Measurements from ENCODE around the gene PDLIM1.
"Not testable (repeated sequence)": the region's sequence is repeated elsewhere in the genome, so short reads cannot be mapped to it uniquely, and the experiment has no call there.

PDLIM1 gene

DNA sequence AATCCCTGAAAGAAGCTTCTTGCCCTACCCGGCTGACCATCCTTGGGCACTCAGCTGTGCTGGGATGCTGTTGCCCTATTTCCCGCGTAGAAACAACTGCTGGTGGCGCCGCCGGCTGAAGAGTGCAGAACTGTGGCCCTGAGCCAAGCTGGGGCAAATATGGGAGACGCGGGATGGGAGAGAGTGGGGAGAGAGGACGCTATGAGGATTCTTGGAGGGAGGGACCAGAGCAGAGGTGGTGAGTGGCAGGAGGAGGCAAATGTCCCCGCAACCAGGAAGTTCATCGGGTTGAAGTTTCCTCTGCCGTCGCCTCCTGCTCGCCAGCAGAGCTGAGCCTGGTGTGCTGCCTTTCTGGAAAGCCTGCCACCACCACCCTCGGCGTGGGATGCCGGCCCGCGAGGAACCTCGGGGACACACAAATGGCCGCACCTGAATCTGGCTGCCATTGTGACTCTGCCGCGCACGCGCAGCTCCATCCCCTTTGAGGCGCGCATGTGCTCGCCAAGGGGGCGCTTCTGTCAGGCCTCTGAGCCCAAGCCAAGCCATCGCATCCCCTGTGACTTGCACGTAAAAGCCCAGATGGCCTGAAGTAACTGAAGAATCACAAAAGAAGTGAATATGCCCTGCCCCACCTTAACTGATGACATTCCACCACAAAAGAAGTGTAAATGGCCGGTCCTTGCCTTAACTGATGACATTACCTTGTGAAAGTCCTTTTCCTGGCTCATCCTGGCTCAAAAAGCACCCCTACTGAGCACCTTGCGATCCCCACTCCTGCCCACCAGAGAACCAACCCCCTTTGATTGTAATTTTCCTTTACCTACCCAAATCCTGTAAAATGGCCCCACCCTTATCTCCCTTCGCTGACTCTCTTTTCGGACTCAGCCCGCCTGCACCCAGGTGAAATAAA lies 59.9 kb downstream of the PDLIM1 start:
- H3K9ac ChIP-seq (ENCODE audit: low read depth, low read length): peak overlapping the region; percentile 99
- not testable (repeated sequence) for H3K36me3 ChIP-seq (ENCODE audit: control insufficient read depth, insufficient read depth, low read length)
- H3K4me3 ChIP-seq (ENCODE audit: low read depth, low read length): peak overlapping the region; percentile 62

DNA sequence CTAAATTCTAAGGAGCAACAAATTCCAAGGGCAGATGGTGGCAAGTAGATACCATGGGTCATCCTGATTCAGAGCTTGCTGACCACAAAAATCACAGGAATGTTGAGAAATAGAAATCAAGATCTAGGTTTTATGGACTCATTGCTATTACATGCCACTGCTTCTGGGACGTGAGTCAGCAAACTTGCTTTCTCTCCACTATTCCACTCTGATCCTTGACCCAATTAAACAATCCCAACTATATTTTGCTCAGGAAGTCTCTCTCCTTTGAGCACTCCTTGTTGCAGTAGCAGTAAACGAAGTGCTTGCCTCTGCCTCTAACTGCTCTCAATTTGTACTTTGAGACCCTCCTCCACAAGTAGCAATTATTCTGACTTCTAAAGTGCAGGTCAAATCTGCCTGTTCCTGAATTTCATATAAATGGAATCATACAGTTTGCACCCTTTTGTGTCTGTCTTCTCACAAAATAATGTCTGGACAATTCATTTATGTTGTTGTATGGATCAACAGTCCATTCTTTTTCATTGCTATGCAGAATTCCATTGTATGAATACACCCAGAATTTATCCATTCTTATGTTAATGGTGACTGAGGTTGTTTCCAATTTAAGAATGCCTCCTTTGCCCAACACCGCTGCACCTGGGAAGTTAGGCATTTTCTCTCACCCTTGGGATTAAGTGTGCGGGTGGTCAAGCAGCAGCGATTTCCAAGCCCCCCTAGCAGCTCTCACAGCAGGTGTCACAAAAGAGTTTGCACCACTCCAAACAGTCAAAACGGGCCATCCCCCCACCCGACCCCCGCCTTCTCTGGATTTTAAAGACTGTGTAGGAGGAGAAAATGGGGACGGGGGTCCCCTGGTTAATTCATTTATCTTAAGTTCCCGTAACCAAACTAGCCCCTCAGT lies 60.8 kb downstream of the PDLIM1 start:
- peak overlapping the region; percentile 99 for H3K9ac ChIP-seq (ENCODE audit: low read depth, low read length)
- peak overlapping the region; percentile 62 for H3K4me3 ChIP-seq (ENCODE audit: low read depth, low read length)
- no peaks in the 10 kb centered on the region for H3K27me3 ChIP-seq (ENCODE audit: control insufficient read depth, insufficient read depth, low read length)
- H3K4me1 ChIP-seq (ENCODE audit: control insufficient read depth, insufficient read depth, low read length): peaks cover 27% of the 10 kb centered on the region
- no peaks in the 10 kb centered on the region for H3K36me3 ChIP-seq (ENCODE audit: control insufficient read depth, insufficient read depth, low read length)
- H3K9me3 ChIP-seq (ENCODE audit: control insufficient read depth, insufficient read depth, low read length): no peaks in the 10 kb centered on the region

More for the DNA sequence above, 59.9 kb downstream of the PDLIM1 start:
- H3K9me3 ChIP-seq (ENCODE audit: control insufficient read depth, insufficient read depth, low read length); H3K27me3 ChIP-seq (ENCODE audit: control insufficient read depth, insufficient read depth, low read length): not testable (repeated sequence)
- peaks cover 27% of the 10 kb centered on the region for H3K4me1 ChIP-seq (ENCODE audit: control insufficient read depth, insufficient read depth, low read length)

DNA sequence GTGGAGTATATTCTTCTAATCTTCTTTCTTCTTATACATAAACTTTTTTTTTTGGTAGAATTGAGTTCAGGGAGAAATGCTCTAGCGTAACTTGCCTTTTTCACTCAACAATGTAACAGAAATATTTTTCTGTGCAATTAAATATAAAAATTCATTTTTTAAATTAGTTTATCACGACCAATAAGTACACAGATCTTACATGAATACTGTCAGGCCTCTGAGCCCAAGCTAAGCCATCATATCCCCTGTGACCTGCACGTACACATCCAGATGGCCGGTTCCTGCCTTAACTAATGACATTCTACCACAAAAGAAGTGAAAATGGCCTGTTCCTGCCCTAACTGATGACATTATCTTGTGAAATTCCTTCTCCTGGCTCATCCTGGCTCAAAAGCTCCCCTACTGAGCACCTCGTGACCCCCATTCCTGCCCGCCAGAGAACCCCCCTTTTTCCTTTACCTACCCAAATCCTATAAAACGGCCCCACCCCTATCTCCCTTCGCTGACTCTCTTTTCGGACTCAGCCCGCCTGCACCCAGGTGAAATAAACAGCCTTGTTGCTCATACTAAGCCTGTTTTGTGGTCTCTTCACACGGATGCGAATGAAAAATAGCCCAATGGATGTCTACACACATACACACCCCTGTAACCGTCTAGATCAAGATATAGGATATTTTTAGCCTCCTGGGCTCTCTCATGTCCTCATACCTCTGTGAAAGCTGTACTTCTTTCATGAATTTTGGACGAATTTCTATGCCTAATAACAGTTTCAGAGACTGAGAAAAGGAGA lies 61.7 kb downstream of the PDLIM1 start:
- H3K4me1 ChIP-seq (ENCODE audit: control insufficient read depth, insufficient read depth, low read length): peaks cover 27% of the 10 kb centered on the region
- H3K36me3 ChIP-seq (ENCODE audit: control insufficient read depth, insufficient read depth, low read length); H3K9me3 ChIP-seq (ENCODE audit: control insufficient read depth, insufficient read depth, low read length); H3K27me3 ChIP-seq (ENCODE audit: control insufficient read depth, insufficient read depth, low read length): not testable (repeated sequence)
- H3K9ac ChIP-seq (ENCODE audit: low read depth, low read length): peak overlapping the region; percentile 26
- peak overlapping the region; percentile 30 for H3K4me3 ChIP-seq (ENCODE audit: low read depth, low read length)

DNA sequence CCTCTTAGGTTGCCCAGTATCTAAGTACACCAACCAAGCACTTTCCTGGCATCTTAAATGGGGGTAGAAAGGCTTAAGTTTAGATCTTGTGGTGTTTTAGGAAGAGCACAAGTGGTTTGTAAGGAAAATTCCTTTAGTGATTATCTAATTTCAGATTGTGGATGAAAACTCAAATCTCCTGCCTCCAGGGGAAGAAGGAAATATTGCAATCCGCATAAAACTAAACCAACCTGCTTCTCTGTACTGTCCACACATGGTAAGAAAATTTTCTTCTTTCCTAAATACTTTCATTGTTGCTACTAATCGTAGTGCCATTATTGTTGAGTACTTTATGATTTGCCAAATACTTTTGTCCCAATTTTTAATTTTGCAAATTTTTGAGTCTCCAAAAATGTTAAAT lies 65.7 kb downstream of the PDLIM1 start:
- Histone ChIP-seq H3K36me3 (ENCODE audit: control insufficient read depth, insufficient read depth, low read length) (no peaks in the 10 kb centered on the region), H3K9me3 (ENCODE audit: control insufficient read depth, insufficient read depth, low read length) (no peaks in the 10 kb centered on the region)

DNA sequence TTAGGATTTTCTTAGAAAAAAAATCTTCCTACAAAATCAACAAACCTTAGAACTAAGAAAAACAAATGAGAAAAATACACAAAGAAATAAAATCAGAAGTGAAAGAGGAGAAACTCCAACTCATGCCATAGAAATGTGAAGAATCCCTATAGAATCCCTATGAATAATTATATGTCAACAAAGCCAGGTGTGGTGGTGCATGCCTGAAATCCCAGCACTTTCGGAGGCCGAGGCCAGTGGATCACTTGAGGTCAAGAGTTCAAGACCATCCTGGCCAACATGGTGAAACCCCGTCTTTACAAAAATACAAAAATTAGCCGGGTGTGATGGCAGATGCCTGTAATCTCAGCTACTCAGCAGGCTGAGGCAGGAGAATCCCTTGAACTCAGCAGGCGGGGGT lies 69.7 kb downstream of the PDLIM1 start:
- Histone ChIP-seq H3K9ac (ENCODE audit: low read depth, low read length) (no peak overlapping the region), H3K36me3 (ENCODE audit: control insufficient read depth, insufficient read depth, low read length) (no peaks in the 10 kb centered on the region), H3K27me3 (ENCODE audit: control insufficient read depth, insufficient read depth, low read length) (no peaks in the 10 kb centered on the region), H3K4me1 (ENCODE audit: control insufficient read depth, insufficient read depth, low read length) (no peaks in the 10 kb centered on the region), H3K9me3 (ENCODE audit: control insufficient read depth, insufficient read depth, low read length) (no peaks in the 10 kb centered on the region), H3K4me3 (ENCODE audit: low read depth, low read length) (no peak overlapping the region)

More for the DNA sequence above, 65.7 kb downstream of the PDLIM1 start:
- H3K4me3 ChIP-seq (ENCODE audit: low read depth, low read length): no peak overlapping the region
- peaks cover 17% of the 10 kb centered on the region for H3K4me1 ChIP-seq (ENCODE audit: control insufficient read depth, insufficient read depth, low read length)
- H3K9ac ChIP-seq (ENCODE audit: low read depth, low read length): no peak overlapping the region
- H3K27me3 ChIP-seq (ENCODE audit: control insufficient read depth, insufficient read depth, low read length): no peaks in the 10 kb centered on the region

DNA sequence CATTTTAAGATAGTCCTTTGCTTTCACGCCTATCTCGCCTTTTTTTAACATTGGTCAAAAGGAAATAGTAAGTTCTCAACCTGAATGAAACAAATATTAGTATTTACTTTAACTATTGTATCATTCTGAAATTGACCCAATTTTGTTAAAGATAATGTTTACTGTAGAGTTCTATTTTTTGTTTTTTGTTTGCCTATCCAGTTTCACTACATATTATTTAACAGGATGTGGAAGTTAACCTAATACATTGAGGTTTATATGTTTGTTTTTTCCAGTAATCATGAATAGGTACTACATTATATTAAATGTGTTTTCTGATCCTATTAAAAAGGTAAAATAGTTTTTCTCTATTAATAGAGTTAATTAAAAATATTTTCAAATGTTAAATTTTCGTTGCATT lies 70.3 kb downstream of the PDLIM1 start:
- Histone ChIP-seq H3K27me3 (ENCODE audit: control insufficient read depth, insufficient read depth, low read length) (no peaks in the 10 kb centered on the region), H3K4me1 (ENCODE audit: control insufficient read depth, insufficient read depth, low read length) (no peaks in the 10 kb centered on the region), H3K36me3 (ENCODE audit: control insufficient read depth, insufficient read depth, low read length) (no peaks in the 10 kb centered on the region), H3K9me3 (ENCODE audit: control insufficient read depth, insufficient read depth, low read length) (no peaks in the 10 kb centered on the region), H3K9ac (ENCODE audit: low read depth, low read length) (no peak overlapping the region), H3K4me3 (ENCODE audit: low read depth, low read length) (no peak overlapping the region)

DNA sequence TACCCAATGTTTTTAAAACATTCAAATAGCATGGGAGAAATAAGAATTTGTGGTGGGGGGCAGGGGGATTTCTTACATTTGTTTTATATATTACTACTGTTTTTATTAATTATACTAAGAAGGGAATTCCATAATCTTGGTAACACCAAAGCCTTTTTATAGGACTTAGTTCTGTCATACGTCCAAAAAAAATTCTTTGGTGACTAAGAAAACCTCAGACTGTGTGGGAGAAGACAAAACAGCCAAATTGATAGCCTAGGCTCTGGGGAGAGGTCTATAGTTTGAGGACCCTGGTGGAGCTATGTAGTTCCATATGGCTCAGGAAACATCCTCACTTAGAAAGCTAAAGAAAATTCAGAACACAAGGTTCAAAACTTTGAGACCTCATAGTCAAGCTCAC lies 73.3 kb downstream of the PDLIM1 start:
- no peaks in the 10 kb centered on the region for H3K36me3 ChIP-seq (ENCODE audit: control insufficient read depth, insufficient read depth, low read length)

DNA sequence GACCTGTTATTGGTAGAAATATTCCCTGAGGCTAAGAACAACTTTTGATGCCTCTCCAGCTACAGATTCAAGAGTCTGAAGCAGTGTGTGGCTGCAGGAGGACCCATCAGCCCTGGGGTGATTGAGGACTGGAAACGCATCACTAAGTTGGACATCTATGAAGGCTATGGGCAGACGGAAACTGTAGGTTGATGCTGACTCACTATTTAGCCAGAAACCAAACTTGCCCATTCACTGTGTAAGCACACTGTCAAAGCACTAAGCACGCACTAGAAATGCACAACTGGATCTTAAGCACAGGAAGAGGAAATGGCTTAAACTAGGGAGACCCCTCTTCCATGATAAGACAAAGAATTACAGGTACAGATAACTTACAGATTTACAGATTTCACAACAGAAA lies 76.0 kb downstream of the PDLIM1 start:
- Histone ChIP-seq H3K36me3 (ENCODE audit: control insufficient read depth, insufficient read depth, low read length) (no peaks in the 10 kb centered on the region), H3K4me1 (ENCODE audit: control insufficient read depth, insufficient read depth, low read length) (no peaks in the 10 kb centered on the region), H3K27me3 (ENCODE audit: control insufficient read depth, insufficient read depth, low read length) (no peaks in the 10 kb centered on the region), H3K4me3 (ENCODE audit: low read depth, low read length) (no peak overlapping the region), H3K9me3 (ENCODE audit: control insufficient read depth, insufficient read depth, low read length) (no peaks in the 10 kb centered on the region), H3K9ac (ENCODE audit: low read depth, low read length) (no peak overlapping the region)

More for the DNA sequence above, 73.3 kb downstream of the PDLIM1 start:
- no peak overlapping the region for H3K4me3 ChIP-seq (ENCODE audit: low read depth, low read length)
- H3K9ac ChIP-seq (ENCODE audit: low read depth, low read length): no peak overlapping the region
- no peaks in the 10 kb centered on the region for H3K9me3 ChIP-seq (ENCODE audit: control insufficient read depth, insufficient read depth, low read length)
- no peaks in the 10 kb centered on the region for H3K27me3 ChIP-seq (ENCODE audit: control insufficient read depth, insufficient read depth, low read length)
- no peaks in the 10 kb centered on the region for H3K4me1 ChIP-seq (ENCODE audit: control insufficient read depth, insufficient read depth, low read length)

DNA sequence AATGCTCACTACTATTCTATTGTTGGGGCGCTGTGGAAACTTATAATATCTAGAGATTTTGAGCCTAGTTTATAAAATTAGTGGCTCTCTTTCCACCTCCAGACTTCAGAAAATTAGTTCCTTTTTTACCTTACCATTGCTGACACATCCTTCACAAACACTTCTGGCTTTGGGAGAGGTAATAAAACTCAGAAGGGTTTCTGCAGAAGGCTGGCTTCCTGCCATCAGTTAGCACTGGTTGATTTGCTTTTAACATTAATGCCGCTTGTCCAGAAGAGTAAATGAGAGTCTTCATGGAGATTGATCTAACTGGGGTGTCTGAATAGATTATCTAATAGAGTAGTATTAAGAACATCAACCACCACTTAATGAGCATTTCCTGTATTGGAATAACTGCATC lies 76.4 kb downstream of the PDLIM1 start:
- H3K9ac ChIP-seq (ENCODE audit: low read depth, low read length): no peak overlapping the region
- no peaks in the 10 kb centered on the region for H3K27me3 ChIP-seq (ENCODE audit: control insufficient read depth, insufficient read depth, low read length)
- H3K4me1 ChIP-seq (ENCODE audit: control insufficient read depth, insufficient read depth, low read length): no peaks in the 10 kb centered on the region
- no peaks in the 10 kb centered on the region for H3K9me3 ChIP-seq (ENCODE audit: control insufficient read depth, insufficient read depth, low read length)
- H3K36me3 ChIP-seq (ENCODE audit: control insufficient read depth, insufficient read depth, low read length): no peaks in the 10 kb centered on the region
- H3K4me3 ChIP-seq (ENCODE audit: low read depth, low read length): no peak overlapping the region

DNA sequence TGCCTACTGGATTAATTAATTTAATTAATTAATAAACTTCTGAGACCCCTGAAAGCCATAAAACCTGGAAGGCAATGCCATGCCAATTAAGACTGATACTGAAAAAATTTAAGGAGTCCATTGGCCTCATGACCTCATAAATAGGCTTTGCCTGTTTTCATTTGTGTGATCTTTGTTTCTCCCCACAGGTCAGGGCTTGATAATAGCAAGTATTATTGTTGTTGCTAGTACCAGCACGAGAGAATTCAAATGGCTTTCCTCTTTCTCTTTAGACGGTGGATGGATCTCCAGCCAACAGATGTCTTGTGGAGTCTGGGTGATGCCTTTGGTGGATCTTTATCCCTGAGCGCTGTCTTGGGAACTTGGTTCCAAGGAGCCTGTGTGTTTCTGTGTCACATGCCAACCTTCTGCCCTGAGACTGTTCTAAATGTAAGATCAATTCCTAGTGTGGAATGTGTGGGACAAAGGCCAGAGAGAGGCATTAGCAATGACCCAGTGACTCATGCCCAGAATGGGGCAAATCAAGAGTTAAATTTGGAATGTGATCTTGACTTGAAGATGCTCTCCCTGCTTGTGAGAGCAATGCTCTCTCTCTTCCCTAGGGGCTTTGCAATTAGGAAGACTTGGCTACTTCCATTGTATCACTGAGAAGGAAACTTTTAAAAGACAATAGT lies 79.1 kb downstream of the PDLIM1 start:
- Histone ChIP-seq H3K4me3 (ENCODE audit: low read depth, low read length) (no peak overlapping the region), H3K4me1 (ENCODE audit: control insufficient read depth, insufficient read depth, low read length) (peaks cover 3% of the 10 kb centered on the region), H3K9ac (ENCODE audit: low read depth, low read length) (no peak overlapping the region), H3K36me3 (ENCODE audit: control insufficient read depth, insufficient read depth, low read length) (no peaks in the 10 kb centered on the region), H3K27me3 (ENCODE audit: control insufficient read depth, insufficient read depth, low read length) (no peaks in the 10 kb centered on the region), H3K9me3 (ENCODE audit: control insufficient read depth, insufficient read depth, low read length) (no peaks in the 10 kb centered on the region)
